ENCODE results near the gene MORC3.
"Not testable (repeated sequence)": the region's sequence is repeated elsewhere in the genome, so short reads cannot be mapped to it uniquely, and the experiment has no call there.

Gene MORC3, protein sequence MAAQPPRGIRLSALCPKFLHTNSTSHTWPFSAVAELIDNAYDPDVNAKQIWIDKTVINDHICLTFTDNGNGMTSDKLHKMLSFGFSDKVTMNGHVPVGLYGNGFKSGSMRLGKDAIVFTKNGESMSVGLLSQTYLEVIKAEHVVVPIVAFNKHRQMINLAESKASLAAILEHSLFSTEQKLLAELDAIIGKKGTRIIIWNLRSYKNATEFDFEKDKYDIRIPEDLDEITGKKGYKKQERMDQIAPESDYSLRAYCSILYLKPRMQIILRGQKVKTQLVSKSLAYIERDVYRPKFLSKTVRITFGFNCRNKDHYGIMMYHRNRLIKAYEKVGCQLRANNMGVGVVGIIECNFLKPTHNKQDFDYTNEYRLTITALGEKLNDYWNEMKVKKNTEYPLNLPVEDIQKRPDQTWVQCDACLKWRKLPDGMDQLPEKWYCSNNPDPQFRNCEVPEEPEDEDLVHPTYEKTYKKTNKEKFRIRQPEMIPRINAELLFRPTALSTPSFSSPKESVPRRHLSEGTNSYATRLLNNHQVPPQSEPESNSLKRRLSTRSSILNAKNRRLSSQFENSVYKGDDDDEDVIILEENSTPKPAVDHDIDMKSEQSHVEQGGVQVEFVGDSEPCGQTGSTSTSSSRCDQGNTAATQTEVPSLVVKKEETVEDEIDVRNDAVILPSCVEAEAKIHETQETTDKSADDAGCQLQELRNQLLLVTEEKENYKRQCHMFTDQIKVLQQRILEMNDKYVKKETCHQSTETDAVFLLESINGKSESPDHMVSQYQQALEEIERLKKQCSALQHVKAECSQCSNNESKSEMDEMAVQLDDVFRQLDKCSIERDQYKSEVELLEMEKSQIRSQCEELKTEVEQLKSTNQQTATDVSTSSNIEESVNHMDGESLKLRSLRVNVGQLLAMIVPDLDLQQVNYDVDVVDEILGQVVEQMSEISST

DNA sequence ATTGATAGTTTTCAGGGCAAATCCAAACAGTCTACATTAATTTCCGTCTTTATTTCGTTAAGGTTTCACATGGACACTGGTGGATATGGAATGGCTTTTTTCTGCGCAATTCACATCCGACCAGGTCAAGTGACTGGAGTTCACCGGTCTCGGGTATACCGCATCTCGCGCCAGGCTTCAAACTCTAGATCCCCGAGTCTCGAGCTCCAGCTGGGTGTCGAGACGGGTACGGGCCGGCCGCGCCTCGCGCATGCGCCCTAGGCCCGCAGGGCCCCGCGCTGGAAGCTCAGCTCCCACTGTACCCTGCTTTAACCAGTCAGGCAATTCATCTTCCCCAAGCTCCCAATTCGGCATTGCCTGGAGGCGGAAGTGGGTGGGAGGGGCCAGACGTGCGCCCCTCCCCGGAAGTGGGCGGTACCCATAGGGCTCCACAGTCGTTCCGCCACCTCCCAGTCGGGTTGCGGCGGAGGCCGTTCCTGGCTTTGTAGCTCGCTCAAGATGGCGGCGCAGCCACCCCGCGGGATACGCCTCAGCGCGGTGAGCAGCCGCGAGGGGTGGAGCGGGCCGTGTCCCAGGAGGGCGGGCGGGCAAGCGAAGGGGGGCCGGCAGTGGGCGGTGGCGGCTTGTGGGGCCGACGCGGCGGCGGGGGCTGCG lies at the start of gene MORC3:
TSS of gene MORC3 (plus strand) at position 431 of the 654 bp plus-strand sequence. CDS start at position 499, 68 bp downstream.
- H3K4me1 ChIP-seq (ENCODE audit: insufficient read depth, insufficient read length): no peaks in the 10 kb centered on the region
- H3K4me3 ChIP-seq (ENCODE audit: insufficient read length, low read depth): peak within 1 kb of the TSS; percentile 80
- H3K9ac ChIP-seq (ENCODE audit: insufficient read length, low read depth): peak within 1 kb of the TSS; percentile 88
- H3K9me3 ChIP-seq (ENCODE audit: insufficient read depth, low read length): peaks cover 4% of the 10 kb centered on the region; the same call in 1 of the 2 replicates
- DNase-seq (ENCODE audit: low read depth, low spot score): peak; percentile 99
- TF ChIP-seq ZNF274 (IDR thresholded peaks at IDR 0.05; ENCODE audit: low read depth, low read length) (no peak), YY1 (IDR thresholded peaks at IDR 0.05; ENCODE audit: insufficient read depth, insufficient read length) (peak; percentile 77)
- no peaks in the 10 kb centered on the region for H3K27me3 ChIP-seq (ENCODE audit: insufficient read depth, insufficient read length)
- peaks cover 12% of the 10 kb centered on the region for H3K36me3 ChIP-seq (ENCODE audit: insufficient read depth, insufficient read length, low read length)

DNA sequence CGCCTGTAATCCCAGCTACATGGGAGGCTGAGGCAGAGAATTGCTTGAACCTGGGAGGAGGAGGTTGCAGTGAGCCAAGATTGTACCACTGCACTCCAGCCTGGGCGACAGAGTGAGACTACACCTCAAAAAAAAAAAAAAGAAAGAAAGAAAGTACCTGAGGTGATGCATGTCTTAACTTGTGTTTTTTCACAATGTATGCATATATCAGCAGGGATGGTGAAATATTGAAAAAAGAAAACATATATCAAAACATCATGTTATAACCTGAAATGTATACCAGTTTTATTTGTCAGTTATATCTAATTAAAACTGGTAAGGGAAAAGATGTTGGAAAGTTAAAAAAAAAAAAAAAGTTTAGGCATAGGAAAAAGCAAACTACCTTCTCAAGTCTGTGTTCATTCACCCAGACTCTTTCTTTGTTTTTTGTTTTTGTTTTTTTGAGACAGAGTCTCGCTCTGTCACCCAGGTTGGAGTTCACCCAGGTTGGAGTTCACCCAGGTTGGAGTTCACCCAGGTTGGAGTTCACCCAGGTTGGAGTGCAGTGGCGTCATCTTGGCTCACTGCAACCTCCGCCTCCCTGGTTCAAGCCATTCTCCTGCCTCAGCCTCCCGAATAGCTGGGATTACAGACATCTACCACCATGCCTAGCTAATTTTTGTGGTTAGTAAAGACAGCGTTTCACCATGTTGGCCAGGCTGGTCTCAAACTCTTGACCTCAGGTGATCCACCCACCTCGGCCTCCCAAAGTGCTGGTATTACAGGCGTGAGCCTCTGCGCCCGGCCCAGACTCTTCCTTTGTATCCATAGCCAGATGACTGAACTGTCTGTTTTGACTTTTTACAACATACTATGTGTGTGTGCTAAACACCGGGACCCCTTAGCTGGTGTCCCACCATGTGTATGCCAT lies 49.0 kb upstream of the MORC3 start:
- H3K9me3 ChIP-seq (ENCODE audit: insufficient read depth, low read length); H3K4me3 ChIP-seq (ENCODE audit: insufficient read length, low read depth); H3K27me3 ChIP-seq (ENCODE audit: insufficient read depth, insufficient read length); DNase-seq (ENCODE audit: low read depth, low spot score); H3K4me1 ChIP-seq (ENCODE audit: insufficient read depth, insufficient read length); H3K36me3 ChIP-seq (ENCODE audit: insufficient read depth, insufficient read length, low read length); H3K9ac ChIP-seq (ENCODE audit: insufficient read length, low read depth): not testable (repeated sequence)

DNA sequence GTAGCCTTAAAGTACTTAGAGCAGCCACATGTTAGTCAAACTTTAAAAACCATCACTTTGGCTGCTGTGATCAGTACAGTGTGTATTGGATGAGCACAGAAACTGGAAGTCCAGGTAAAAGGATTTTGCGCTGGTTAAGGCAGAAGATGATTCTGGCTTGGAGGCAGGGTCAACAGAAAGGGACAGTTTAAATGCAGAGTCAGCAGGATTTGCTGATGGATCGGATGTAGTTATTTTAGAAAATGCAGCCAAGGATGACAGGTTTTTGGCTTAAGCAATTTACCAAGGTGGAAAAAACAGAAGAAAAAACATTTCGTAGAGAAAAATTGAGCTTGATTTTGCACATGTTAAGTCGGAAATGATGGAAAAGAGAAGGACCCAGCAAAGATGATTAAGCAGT lies 45.9 kb upstream of the MORC3 start:
- Histone ChIP-seq H3K27me3 (ENCODE audit: insufficient read depth, insufficient read length) (no peaks in the 10 kb centered on the region), H3K4me1 (ENCODE audit: insufficient read depth, insufficient read length) (peaks cover 3% of the 10 kb centered on the region), H3K9ac (ENCODE audit: insufficient read length, low read depth) (no peak overlapping the region), H3K36me3 (ENCODE audit: insufficient read depth, insufficient read length, low read length) (peaks cover 12% of the 10 kb centered on the region), H3K9me3 (ENCODE audit: insufficient read depth, low read length) (no peaks in the 10 kb centered on the region), H3K4me3 (ENCODE audit: insufficient read length, low read depth) (no peak overlapping the region)
- no peak for DNase-seq (ENCODE audit: low read depth, low spot score)
- TF ChIP-seq ZNF274 (IDR thresholded peaks at IDR 0.05; ENCODE audit: low read depth, low read length) (no peak), YY1 (IDR thresholded peaks at IDR 0.05; ENCODE audit: insufficient read depth, insufficient read length) (no peak), SUZ12 (IDR thresholded peaks at IDR 0.05; ENCODE audit: extremely low read depth, insufficient read depth, insufficient read length) (no peak)

DNA sequence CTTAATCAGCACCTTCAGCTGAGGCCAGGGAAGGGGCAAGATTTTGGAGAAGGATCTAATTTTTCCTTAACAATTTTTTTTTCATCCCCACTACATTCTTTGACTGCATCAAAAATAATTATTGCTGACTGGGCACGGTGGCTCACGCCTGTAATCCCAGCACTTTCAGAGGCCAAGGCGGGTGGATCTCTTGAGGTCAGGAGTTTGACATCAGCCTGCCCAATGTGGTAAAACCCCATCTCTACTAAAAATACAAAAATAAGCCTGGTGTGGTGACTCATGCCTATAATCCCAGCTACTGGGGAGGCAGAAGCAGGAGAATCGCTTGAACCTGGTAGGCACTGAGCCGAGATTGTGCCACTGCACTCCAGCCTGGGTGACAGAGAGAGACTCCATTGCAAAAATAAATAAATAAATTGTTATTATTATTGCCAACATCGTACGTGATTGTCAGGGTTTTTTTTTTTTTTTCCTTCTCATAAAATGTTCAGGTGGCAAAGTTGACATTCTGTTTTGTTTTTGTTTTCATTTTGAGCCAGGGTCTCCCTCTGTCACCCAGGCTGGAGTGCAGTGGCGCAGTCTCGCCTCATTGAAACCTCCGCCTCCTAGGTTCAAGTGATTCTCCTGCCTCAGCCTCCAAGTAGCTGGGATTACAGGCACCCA lies 37.3 kb upstream of the MORC3 start:
- DNase-seq (ENCODE audit: low read depth, low spot score): no peak
- no peak for TF ChIP-seq ZNF274 (IDR thresholded peaks at IDR 0.05; ENCODE audit: low read depth, low read length)
- TF ChIP-seq YY1 (IDR thresholded peaks at IDR 0.05; ENCODE audit: insufficient read depth, insufficient read length): no peak
- TF ChIP-seq SUZ12 (IDR thresholded peaks at IDR 0.05; ENCODE audit: extremely low read depth, insufficient read depth, insufficient read length): no peak
- no peaks in the 10 kb centered on the region for H3K9me3 ChIP-seq (ENCODE audit: insufficient read depth, low read length)
- peaks cover 15% of the 10 kb centered on the region for H3K36me3 ChIP-seq (ENCODE audit: insufficient read depth, insufficient read length, low read length)
- H3K27me3 ChIP-seq (ENCODE audit: insufficient read depth, insufficient read length): no peaks in the 10 kb centered on the region
- no peak overlapping the region for H3K9ac ChIP-seq (ENCODE audit: insufficient read length, low read depth)
- no peak overlapping the region for H3K4me3 ChIP-seq (ENCODE audit: insufficient read length, low read depth)
- no peaks in the 10 kb centered on the region for H3K4me1 ChIP-seq (ENCODE audit: insufficient read depth, insufficient read length)

DNA sequence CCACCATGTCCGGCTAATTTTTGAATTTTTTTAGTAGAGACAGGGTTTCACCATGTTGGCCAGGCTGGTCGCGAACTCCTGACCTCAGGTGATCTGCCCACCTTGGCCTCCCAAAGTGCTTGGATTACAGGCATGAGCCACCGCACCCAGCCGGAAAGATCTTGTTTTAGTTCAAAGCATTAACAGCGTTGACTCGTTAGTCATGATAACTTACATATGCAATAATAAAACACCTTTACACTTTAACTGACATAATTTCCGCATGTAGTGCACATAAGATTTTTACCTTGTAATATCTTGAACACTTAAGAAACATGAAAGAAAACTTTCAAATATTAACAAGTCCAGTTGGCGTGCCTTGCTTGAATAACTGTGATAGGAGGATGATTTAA lies 36.8 kb upstream of the MORC3 start:
- not testable (repeated sequence) for H3K27me3 ChIP-seq (ENCODE audit: insufficient read depth, insufficient read length); DNase-seq (ENCODE audit: low read depth, low spot score); H3K9me3 ChIP-seq (ENCODE audit: insufficient read depth, low read length); H3K4me1 ChIP-seq (ENCODE audit: insufficient read depth, insufficient read length); H3K4me3 ChIP-seq (ENCODE audit: insufficient read length, low read depth); H3K9ac ChIP-seq (ENCODE audit: insufficient read length, low read depth)
- H3K36me3 ChIP-seq (ENCODE audit: insufficient read depth, insufficient read length, low read length): peaks cover 10% of the 10 kb centered on the region

DNA sequence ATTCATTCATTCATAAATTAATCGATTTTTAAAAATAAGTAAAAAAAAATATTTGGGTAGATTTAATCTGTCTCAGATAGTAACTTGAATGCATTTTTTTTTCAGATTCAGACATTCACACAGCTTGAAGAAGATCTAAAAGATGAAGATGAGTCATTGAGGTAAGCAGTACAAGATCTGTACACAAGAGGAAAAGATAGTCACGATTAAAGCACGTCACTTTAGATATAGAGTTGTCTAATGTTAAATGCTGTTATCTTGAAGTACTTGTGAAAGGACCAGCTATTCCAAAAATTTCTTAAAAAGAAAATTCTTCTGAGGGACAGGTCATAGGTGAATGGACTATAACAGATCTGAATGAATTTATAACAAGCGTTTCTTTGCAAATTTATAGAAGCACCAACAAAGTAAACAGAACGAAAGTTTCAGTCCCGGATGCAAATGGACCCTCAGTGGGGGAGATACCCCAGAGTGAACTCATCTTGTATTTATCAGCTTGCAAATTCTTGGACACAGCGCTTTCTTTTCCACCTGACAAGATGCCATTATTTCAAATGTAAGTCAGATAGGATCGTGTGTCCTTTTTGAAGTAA lies 31.2 kb upstream of the MORC3 start:
- TF ChIP-seq ZNF274 (IDR thresholded peaks at IDR 0.05; ENCODE audit: low read depth, low read length): no peak
- H3K27me3 ChIP-seq (ENCODE audit: insufficient read depth, insufficient read length): no peaks in the 10 kb centered on the region
- no peak for DNase-seq (ENCODE audit: low read depth, low spot score)
- no peak overlapping the region for H3K4me3 ChIP-seq (ENCODE audit: insufficient read length, low read depth)
- no peaks in the 10 kb centered on the region for H3K4me1 ChIP-seq (ENCODE audit: insufficient read depth, insufficient read length)
- H3K9ac ChIP-seq (ENCODE audit: insufficient read length, low read depth): no peak overlapping the region
- H3K9me3 ChIP-seq (ENCODE audit: insufficient read depth, low read length): no peaks in the 10 kb centered on the region
- H3K36me3 ChIP-seq (ENCODE audit: insufficient read depth, insufficient read length, low read length): no peaks in the 10 kb centered on the region
